RPMI8226 (cell line): ENCODE data around the gene MKRN2.

Source experiments
- DNase-seq: peaks from one replicate; pipeline ENCODE4 v3.0.0-alpha.2; 2015

MKRN2 gene

GRCh38 chr3:12556314-12556689, 585 bp upstream of the MKRN2 start:
- DNase-seq: peak; percentile 25

- peak; percentile 10 for DNase-seq
These were observed 700 bp downstream of the MKRN2 start for GRCh38 chr3:12557473-12558100.

DNA sequence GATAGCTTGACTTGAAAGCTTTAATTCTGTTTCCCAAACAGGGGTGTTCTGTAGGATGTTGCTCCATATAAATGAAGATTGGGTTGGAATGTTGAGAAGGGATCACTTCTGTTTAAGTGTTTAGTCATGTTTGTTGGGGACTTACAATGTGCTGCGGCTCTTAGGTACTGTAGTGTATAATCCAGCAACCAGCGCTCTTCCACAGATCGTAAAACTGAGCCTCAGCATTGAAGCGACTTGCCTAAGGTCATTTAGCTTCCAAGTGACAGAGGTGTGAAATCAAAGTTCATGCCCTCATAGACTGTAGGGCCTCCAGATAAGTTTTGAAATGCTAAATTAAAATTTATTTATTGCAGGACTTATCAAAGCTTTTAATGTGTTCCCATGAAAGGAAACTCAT, 1.8 kb downstream of the MKRN2 start:
- DNase-seq: no peak

DNA sequence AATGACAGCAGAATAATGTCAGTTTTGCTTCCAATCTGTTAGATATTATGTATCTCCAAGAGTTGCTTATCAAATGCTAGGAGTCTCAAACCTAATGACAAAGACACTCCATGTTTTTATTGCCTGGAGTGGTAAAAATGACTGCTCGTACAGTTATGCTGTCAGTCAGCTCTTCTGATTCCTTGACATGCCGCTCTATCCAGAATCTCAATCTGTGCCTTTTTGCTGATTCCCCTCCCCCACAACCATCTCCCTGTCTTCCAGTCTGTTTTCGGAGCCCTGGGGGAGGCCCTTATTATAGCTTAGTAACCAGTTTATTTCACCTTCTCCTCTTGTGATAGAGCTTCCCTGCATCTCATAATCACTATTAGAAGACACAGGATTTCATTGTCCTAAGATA, 2.6 kb downstream of the MKRN2 start:
- no peak for DNase-seq

DNA sequence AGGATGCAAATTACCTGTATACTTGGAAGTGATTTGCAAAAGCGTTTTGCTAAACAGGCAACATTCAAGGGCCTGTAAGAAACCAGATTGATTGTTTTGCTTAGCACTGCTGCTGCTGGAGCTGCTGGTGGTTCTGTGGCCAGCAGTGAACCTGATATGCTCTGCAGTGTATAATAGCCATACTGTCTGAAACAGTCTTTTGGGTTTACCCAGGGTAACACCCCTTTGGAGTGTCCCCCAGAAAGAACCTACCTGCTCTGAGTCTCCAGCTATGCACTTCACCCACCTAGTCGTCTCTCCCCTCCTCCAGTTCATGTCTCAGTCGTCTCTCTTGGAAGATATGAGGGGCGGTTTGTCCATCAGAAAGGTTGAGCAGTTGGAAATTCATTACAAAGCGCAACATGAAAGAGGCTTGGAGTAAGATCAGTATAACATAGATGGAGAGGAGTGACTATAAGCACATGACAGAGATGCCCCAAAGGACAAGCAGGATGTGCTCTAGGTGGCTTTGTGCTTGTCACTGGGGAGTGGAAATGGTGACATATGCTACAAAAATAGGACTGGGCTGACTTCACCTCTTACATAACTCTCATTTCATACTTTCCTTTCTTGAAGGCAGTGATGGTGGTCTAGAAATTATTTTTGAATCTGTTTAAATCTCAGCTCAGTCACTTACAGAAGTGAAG, 3.8 kb downstream of the MKRN2 start:
- no peak for DNase-seq

- DNase-seq: no peak
These were observed 4.5 kb downstream of the MKRN2 start for GRCh38 chr3:12561397-12561796.

DNA sequence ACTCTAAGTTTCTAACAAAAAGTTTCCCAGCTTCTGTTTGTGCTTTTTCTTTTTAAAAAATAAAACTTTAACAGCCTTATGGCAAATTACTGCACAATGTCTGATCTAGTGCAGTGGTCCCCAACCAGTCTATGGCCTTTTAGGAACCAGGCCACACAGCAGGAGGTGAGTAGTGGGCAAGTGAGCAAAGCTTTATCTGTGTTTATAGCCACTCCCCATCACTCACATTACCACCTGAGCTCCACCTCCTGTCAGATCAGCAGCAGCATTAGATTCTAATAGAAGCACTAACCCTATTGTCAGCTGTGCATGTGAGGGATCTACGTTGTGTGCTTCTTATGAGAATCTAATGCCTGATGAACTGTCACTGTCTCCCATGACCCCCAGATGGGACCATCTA, 5.6 kb downstream of the MKRN2 start:
- no peak for DNase-seq

DNA sequence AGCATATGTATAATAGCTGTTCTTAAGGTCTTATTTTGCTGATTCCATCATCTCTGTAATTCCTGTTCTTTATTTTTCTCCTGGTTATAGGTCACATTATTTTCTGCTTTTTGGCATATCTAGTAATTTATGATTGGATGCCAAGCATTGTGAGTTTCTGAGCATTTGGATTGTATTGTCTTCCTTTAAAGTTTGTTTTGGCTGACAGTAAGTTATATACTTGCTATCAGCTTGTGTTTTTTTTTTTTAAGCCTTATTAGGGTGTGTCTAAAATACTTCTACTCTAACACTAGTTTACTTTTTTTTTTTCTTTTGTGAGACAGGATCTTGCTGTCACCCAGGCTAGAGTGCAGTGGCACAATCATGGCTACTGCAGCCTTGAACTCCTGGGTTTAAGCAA, 10.1 kb downstream of the MKRN2 start:
- DNase-seq: no peak

DNA sequence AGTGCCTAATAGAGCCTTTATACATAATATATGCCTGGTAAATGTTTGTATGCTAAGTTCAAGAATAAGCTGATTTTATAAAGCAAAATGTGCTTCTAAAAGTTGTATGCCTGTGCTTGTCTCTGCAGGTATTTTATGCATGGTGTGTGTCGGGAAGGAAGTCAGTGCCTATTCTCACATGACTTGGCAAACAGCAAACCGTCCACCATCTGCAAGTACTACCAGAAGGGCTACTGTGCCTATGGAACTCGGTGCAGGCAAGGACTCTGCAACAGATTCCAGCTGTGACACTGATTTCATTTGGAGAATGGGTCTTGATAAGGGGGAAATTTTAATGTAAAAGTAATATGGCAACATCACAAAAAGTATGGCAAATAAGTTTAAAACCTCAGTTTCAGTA, 11.9 kb downstream of the MKRN2 start:
- no peak for DNase-seq

DNA sequence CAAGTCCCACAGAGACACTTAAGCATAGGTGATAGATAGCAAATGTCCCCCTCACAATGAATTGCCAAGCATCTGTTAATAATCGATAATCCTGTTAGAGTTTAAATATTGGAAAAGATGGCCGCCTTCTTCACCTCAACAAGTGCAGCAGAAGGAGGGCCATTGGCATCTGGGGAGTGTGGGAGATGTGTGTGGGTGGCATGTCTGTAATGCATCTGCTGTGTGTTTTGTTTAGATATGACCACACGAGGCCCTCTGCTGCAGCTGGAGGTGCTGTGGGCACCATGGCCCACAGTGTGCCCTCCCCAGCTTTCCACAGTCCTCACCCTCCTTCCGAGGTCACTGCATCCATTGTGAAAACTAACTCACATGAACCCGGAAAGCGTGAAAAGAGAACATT, 12.9 kb downstream of the MKRN2 start:
- no peak for DNase-seq

- DNase-seq: no peak
These were observed 15.1 kb downstream of the MKRN2 start for GRCh38 chr3:12571986-12572385.

GRCh38 chr3:12574131-12574530, 17.2 kb downstream of the MKRN2 start:
- DNase-seq: no peak

DNA sequence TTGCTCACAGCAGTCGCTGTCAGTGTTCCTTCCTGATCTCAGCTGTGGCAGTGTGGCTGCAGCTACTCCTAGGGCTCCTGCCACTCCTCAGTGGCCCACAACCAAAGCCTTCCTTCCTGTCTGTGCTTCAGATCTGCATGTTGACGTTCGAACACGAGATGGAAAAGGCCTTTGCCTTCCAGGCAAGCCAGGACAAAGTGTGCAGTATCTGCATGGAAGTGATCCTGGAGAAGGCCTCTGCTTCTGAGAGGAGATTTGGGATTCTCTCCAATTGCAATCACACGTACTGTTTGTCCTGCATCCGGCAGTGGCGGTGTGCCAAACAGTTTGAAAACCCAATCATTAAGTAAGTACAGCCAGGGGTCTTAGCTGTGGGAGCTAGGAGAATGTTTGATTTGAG, 17.8 kb downstream of the MKRN2 start:
- no peak for DNase-seq

DNA sequence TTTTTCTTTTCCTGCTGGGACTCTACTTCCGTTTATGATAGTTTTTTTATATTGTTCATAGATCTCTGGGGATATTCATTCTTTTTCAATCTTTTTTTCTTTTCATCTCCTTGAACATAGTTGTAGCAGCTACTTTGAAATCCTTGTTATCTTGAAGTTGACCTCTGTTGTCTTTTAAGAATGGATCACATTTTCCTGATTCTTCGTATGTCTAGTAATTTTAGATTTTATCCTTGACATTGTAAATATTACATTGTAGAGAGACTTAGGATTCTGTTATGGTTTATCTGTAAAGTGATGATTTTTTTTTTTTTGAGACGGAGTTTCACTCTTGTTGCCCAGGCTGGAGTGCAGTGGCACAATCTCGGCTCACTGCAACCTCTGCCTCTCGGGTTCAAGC, 20.5 kb downstream of the MKRN2 start:
- DNase-seq: no peak

- DNase-seq: no peak
These were observed 21.9 kb downstream of the MKRN2 start for GRCh38 chr3:12578742-12579141.

- DNase-seq: no peak
These were observed 22.6 kb downstream of the MKRN2 start for GRCh38 chr3:12579456-12579855.

GRCh38 chr3:12579905-12580304, 23.0 kb downstream of the MKRN2 start:
- no peak for DNase-seq

- no peak for DNase-seq
These were observed 25.8 kb downstream of the MKRN2 start for GRCh38 chr3:12582730-12583129.

DNA sequence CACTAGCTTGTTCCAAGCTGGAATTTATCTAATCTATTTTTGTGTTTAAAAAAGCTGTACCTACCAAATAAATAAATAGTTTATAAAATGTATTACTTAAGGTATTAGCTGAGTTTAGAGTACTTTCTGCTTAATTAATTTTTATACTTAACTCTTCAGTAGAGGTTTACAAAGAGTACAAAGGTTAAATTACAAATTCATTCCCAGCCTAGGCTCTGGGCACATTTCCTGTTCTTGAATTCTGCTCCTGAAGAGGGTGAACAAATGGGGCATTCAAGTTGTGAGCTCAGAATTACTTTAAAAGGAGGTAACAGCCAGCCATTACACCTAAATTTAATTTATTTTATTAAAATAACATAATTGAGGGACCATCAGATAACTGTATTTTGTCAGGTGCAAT, 26.4 kb downstream of the MKRN2 start:
- DNase-seq: no peak

- no peak for DNase-seq
These were observed 27.2 kb downstream of the MKRN2 start for GRCh38 chr3:12584083-12584482.

DNA sequence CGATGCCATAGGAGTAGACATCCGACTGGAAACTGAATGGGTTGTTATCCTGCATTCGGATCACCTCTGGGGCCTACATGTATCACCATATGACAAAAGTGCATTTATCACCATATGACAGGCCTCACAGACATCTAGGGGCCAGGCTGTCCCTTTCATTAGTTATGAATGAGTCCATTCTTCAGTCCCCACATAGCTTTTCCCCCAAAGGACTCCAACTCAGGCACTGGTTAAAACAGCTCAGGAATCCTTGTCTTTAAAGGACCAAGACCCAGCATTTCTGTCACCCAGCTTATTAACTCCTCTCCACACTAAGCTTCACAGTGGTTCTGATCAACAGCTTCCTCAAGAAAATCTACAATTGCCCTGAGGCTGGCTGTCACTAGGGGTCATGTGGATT, 28.3 kb downstream of the MKRN2 start:
- DNase-seq: no peak

- DNase-seq: no peak
These were observed 29.1 kb downstream of the MKRN2 start for GRCh38 chr3:12585970-12586369.

DNA sequence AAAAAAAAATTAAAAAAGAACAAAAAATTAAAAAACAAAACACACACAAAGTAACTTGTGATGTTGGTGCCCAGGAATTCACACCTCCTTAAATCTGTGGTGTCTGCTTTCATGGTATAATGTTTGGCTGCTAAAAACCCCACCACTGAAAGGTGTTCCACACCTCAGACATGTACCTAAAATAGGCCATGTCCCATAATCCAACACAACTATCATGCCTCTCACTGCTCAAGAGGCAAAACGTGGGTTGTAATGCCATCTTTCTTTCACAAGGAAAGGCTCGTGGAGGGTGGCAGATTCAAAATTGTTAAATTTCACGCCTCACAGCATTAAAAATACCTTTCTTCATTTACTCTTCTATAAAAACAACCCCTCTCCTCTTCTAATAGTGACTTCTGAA, 29.5 kb downstream of the MKRN2 start:
- DNase-seq: no peak

DNA sequence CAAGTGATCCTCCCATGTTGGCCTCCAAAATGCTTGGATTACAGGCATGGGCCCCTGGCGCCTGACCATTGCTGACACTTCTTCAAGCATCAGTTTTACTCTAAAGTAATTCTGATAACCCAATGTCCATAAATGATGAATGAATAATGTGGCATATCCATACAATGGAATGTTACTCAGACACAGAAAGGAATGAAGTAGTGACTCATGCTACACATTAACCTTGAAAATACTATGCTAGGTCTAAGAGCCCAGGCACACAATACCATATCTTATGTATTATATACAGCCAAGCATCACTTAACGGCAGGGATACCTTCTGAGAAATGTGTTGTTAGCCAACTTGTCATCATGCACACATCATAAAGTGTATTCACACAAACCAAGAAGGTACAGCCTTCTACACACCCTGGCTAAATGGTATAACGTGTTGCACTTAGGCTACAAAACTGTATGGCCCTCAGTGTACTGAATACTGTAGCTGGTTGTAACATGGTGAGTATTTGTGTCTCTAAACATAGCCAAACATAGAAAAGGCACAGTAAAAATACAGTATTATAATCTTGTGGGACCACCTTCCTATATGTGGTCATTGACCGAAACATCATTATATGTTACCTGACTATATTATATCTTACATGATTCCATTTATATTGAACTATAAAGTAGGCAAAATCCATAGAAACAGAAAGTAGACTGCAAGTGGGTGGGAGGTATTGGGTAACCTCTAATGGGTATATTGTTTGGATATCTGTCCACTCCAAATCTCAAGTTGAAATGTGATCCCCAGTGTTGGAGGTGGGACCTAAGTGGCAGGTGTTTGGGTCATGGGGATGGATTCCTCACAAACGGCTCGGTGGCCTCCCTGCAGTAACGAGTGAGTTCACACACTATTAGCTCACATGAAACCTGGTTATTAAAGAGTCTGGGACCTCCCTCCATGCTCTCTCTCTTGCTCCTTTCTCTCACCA, 31.4 kb downstream of the MKRN2 start:
- DNase-seq: no peak
